SU-DHL-6 (cell line): ENCODE results near the gene HBE1.
"Not testable (repeated sequence)": the region's sequence is repeated elsewhere in the genome, so short reads cannot be mapped to it uniquely, and the experiment has no call there.

Source experiments
- H2AFZ ChIP-seq: fragments of 200-600 bp; sonication (generic); 2 replicates; pipeline ENCODE4 v1.6.1; 2014; ENCODE audit warnings: low read depth, mild to moderate bottlenecking, moderate library complexity, mixed read lengths, antibody characterized with exemption, low read length; ENCODE audit not compliant: severe bottlenecking
- H3F3A ChIP-seq: fragments of 200-600 bp; shearing (Covaris generic); 2 replicates; pipeline ENCODE4 v1.6.0; 2016; ENCODE audit warnings: antibody characterized with exemption, mild to moderate bottlenecking; ENCODE audit not compliant: insufficient read depth
- H3K27ac ChIP-seq: fragments of 200-600 bp; sonication (generic); 2 replicates; pipeline ENCODE4 v1.5.1; 2016; ENCODE audit warnings: low read depth, mild to moderate bottlenecking, low read length, moderate library complexity, mixed read lengths
- H3K27me3 ChIP-seq: fragments of 200-600 bp; sonication (generic), shearing (Covaris generic); 2 replicates; pipeline ENCODE4 v1.6.0; 2014; ENCODE audit warnings: mild to moderate bottlenecking, low read length
- H3K36me3 ChIP-seq: fragments of 200-600 bp; sonication (generic); 2 replicates; pipeline ENCODE4 v1.6.1; 2014; ENCODE audit warnings: mild to moderate bottlenecking, low read length, mixed read lengths
- H3K4me2 ChIP-seq: fragments of 300-600, 200-600 bp; shearing (Covaris generic), sonication (generic); 2 replicates; pipeline ENCODE4 v1.6.0; 2014; ENCODE audit warnings: low read length, low read depth, mild to moderate bottlenecking; ENCODE audit not compliant: poor library complexity, severe bottlenecking
- H3K4me3 ChIP-seq: fragments of 200-600 bp; sonication (generic); 2 replicates; pipeline ENCODE4 v1.5.1; 2014; ENCODE audit warnings: antibody characterized with exemption, low read length, mild to moderate bottlenecking, mixed read lengths; ENCODE audit not compliant: insufficient read depth, poor library complexity, severe bottlenecking
- H3K79me2 ChIP-seq: fragments of 200-600 bp; sonication (generic); 2 replicates; pipeline ENCODE4 v1.6.1; 2014; ENCODE audit warnings: mild to moderate bottlenecking, low read length, moderate library complexity; ENCODE audit not compliant: insufficient read depth
- H3K9ac ChIP-seq: fragments of 200-600 bp; sonication (generic); 2 replicates; pipeline ENCODE4 v1.7.0; 2014; ENCODE audit warnings: mild to moderate bottlenecking, low read length
- H3K9me2 ChIP-seq: fragments of 200-600 bp; sonication (generic); replicated peaks from 2 replicates; pipeline ENCODE4 v1.6.1; 2014; ENCODE audit warnings: low read length; ENCODE audit not compliant: insufficient read depth
- H3K9me3 ChIP-seq: fragments of 200-600 bp; sonication (generic); 2 replicates; pipeline ENCODE4 v1.6.1; 2014; ENCODE audit warnings: low read length, mixed read lengths; ENCODE audit not compliant: insufficient read depth
- H4K20me1 ChIP-seq: fragments of 200-600 bp; sonication (generic); 2 replicates; pipeline ENCODE4 v1.6.1; 2014; ENCODE audit warnings: low read depth, mild to moderate bottlenecking, antibody characterized with exemption, low read length, moderate library complexity, mixed read lengths
- CTCF ChIP-seq: fragments of 200-600 bp; sonication (generic); IDR thresholded peaks from one replicate; pipeline ENCODE4 v1.5.1; 2017; ENCODE audit warnings: antibody characterized with exemption, mild to moderate bottlenecking, low read length, moderate library complexity; ENCODE audit not compliant: insufficient read depth, poor library complexity, severe bottlenecking
- EZH2phosphoT487 ChIP-seq: fragments of 200-600 bp; sonication (generic), shearing (Covaris generic); conservative IDR thresholded peaks from 2 replicates; pipeline ENCODE4 v1.6.1; 2018; ENCODE audit warnings: mild to moderate bottlenecking, antibody characterized with exemption, low read length, moderate library complexity, mixed read lengths

HBE1 gene

GRCh38 chr11:5252192-5252918 lies 17.4 kb downstream of the HBE1 start:
- Histone ChIP-seq H3K27ac (no peak overlapping the region), H3K36me3 (no peaks in the 10 kb centered on the region), H3F3A (no peaks in the 10 kb centered on the region), H3K27me3 (no peaks in the 10 kb centered on the region), H3K79me2 (no peaks in the 10 kb centered on the region), H3K4me3 (no peak overlapping the region), H2AFZ (no peak overlapping the region), H3K9me2 (no peaks in the 10 kb centered on the region), H3K9me3 (no peaks in the 10 kb centered on the region), H3K9ac (no peak overlapping the region), H3K4me2 (no peak overlapping the region), H4K20me1 (no peaks in the 10 kb centered on the region)
- TF ChIP-seq CTCF (no peak), EZH2phosphoT487 (no peak)

GRCh38 chr11:5251746-5252145 lies 18.0 kb downstream of the HBE1 start:
- H3K79me2 ChIP-seq = no peaks in the 10 kb centered on the region
- no peak overlapping the region for H3K27ac ChIP-seq
- H4K20me1 ChIP-seq = no peaks in the 10 kb centered on the region
- no peaks in the 10 kb centered on the region for H3K9me2 ChIP-seq
- no peak overlapping the region for H2AFZ ChIP-seq
- no peaks in the 10 kb centered on the region for H3F3A ChIP-seq
- no peak overlapping the region for H3K4me2 ChIP-seq
- no peaks in the 10 kb centered on the region for H3K36me3 ChIP-seq
- H3K9ac ChIP-seq = no peak overlapping the region
- no peaks in the 10 kb centered on the region for H3K9me3 ChIP-seq
- no peak overlapping the region for H3K4me3 ChIP-seq
- H3K27me3 ChIP-seq = no peaks in the 10 kb centered on the region
- TF ChIP-seq EZH2phosphoT487 (no peak), CTCF (no peak)

- Histone ChIP-seq H3K4me3 (no peak overlapping the region), H4K20me1 (no peaks in the 10 kb centered on the region), H3K4me2 (no peak overlapping the region), H3K9me3 (no peaks in the 10 kb centered on the region), H3K9ac (no peak overlapping the region), H3K9me2 (no peaks in the 10 kb centered on the region), H3K36me3 (no peaks in the 10 kb centered on the region), H3K27me3 (no peaks in the 10 kb centered on the region), H3K79me2 (no peaks in the 10 kb centered on the region), H2AFZ (no peak overlapping the region), H3F3A (no peaks in the 10 kb centered on the region), H3K27ac (no peak overlapping the region)
- TF ChIP-seq EZH2phosphoT487 (no peak), CTCF (no peak)
Observed at GRCh38 chr11:5250543-5251204, 19.1 kb downstream of the HBE1 start.

GRCh38 chr11:5249807-5250396 lies 19.8 kb downstream of the HBE1 start, which contains the start of gene HBG1:
TSS of gene HBG1 (minus strand) at chr11:5249857. CDS start at chr11:5249804, 53 bp downstream.
- not testable (repeated sequence) for H2AFZ ChIP-seq, H3K4me3 ChIP-seq, H4K20me1 ChIP-seq, H3K79me2 ChIP-seq, H3K9ac ChIP-seq, H3F3A ChIP-seq, H3K27ac ChIP-seq, H3K36me3 ChIP-seq, H3K9me3 ChIP-seq, H3K9me2 ChIP-seq, H3K27me3 ChIP-seq, H3K4me2 ChIP-seq

DNA sequence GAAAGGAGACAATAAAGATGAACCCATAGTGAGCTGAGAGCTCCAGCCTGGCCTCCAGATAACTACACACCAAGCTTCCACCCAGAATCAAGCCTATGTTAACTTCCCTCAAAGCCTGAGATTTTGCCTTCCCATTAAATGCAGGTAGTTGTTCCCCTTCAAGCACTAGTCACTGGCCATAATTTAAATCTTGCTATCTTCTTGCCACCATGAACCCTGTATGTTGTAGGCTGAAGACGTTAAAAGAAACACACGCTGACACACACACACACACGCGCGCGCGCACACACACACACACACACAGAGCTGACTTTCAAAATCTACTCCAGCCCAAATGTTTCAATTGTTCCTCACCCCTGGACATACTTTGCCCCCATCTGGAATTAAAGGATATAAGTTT lies 21.2 kb downstream of the HBE1 start:
- H3K9me2 ChIP-seq, H3K4me3 ChIP-seq, H3K27me3 ChIP-seq, H3K36me3 ChIP-seq, H3K9me3 ChIP-seq, H4K20me1 ChIP-seq, H3F3A ChIP-seq, H3K9ac ChIP-seq, H3K27ac ChIP-seq, H3K4me2 ChIP-seq, H3K79me2 ChIP-seq, H2AFZ ChIP-seq: not testable (repeated sequence)
